HCT116 (cell line): ENCODE measurements around the gene NLE1. TPM values are rescaled to one million over a fixed set of nuclear protein-coding genes. Genes with fewer than 3 reads are reported as not detected.

Experiments
- ATAC-seq: fragments of 200-7000 bp; cut with Tn5 transposase; 2 replicates; pipeline ENCODE4 v1.9.1; 2020; ENCODE audit warnings: mild to moderate bottlenecking, moderate library complexity
- BruUV-seq: library from RNA; stranded (reverse); fragments of 400-500 nt; replicated peaks from 2 replicates; lab custom pipeline; 2021; lab: Mats Ljungman, UMichigan
- CTCF ChIA-PET: fragments of 300-600 bp; sonication (Branson Sonifier 250); formaldehyde crosslinking; loops from one replicate; lab custom pipeline; 2021; ENCODE audit warnings: antibody characterized with exemption; lab: Charles Lee
- POLR2A ChIA-PET: fragments of 300-600, 350-600 bp; sonication (Branson Sonifier 250); formaldehyde crosslinking; loops from one replicate; lab custom pipeline; 2021; ENCODE audit warnings: antibody characterized with exemption; lab: Charles Lee
- RAD21 ChIA-PET, 2 experiments: fragments of 300-600 bp; sonication (Branson Sonifier 250); formaldehyde crosslinking; loops; one replicate each; lab custom pipeline; 2023; ENCODE audit warnings: low total read pairs in 2 of 2; ENCODE audit not compliant: uncharacterized antibody in 2 of 2, unreplicated experiment in 2 of 2, low non-redundant PET in 1 of 2; lab: Charles Lee
- DNase-seq: peaks from one replicate; pipeline ENCODE4 v3.0.0-alpha.2; 2010; ENCODE audit warnings: low read depth, low spot score
- H2AFZ ChIP-seq: fragments of 200-600 bp; shearing (Covaris generic), sonication (generic); 2 replicates; pipeline ENCODE4 v1.6.1; 2017; ENCODE audit warnings: low read depth, mixed run types, mixed read lengths, antibody characterized with exemption, low read length; ENCODE audit not compliant: poor library complexity, severe bottlenecking
- H3K27ac ChIP-seq: 2 replicates; pipeline ENCODE4 v1.5.1; 2012; ENCODE audit warnings: low read depth, low read length
- H3K27me3 ChIP-seq: fragments of 200-600 bp; sonication (generic); 2 replicates; pipeline ENCODE4 v1.6.1; 2016; ENCODE audit warnings: mixed run types, low read length, mixed read lengths; ENCODE audit not compliant: insufficient read depth
- H3K36me3 ChIP-seq, 2 experiments: fragments of 200-500 bp in 1 of 2; fragments of 200-600 bp in 1 of 2; sonication (Bioruptor generic) in 1 of 2; sonication (generic) in 1 of 2; 2 replicates each; pipeline versions ENCODE4 v1.5.1 to v1.6.1; 2014 to 2016; ENCODE audit warnings: low read length in 2 of 2, inconsistent platforms in 1 of 2, mixed read lengths in 1 of 2, mixed run types in 1 of 2; ENCODE audit not compliant: insufficient read depth in 2 of 2, control insufficient read depth in 1 of 2
- H3K4me1 ChIP-seq, 2 experiments: fragments of 200-600 bp in 1 of 2; sonication (generic) in 1 of 2; 2 replicates each; pipeline versions ENCODE4 v1.5.1 to v1.6.1; 2012 to 2017; ENCODE audit warnings: low read length in 2 of 2, inconsistent platforms in 1 of 2, mild to moderate bottlenecking in 1 of 2, mixed read lengths in 1 of 2, mixed run types in 1 of 2, moderate library complexity in 1 of 2; ENCODE audit not compliant: insufficient read depth in 2 of 2, control insufficient read depth in 1 of 2
- H3K4me2 ChIP-seq: fragments of 200-600 bp; sonication (generic); 2 replicates; pipeline ENCODE4 v1.6.1; 2017; ENCODE audit warnings: mixed run types, low read length, mixed read lengths
- H3K4me3 ChIP-seq, 2 experiments: fragments of 200-600 bp in 1 of 2; sonication (generic) in 1 of 2; replicated peaks in 1 of 2; 2 replicates each; pipeline ENCODE4 v1.5.1; 2011 to 2016; ENCODE audit warnings: low read length in 2 of 2, control low read depth in 1 of 2, low read depth in 1 of 2, mild to moderate bottlenecking in 1 of 2, mixed read lengths in 1 of 2, mixed run types in 1 of 2
- H3K79me2 ChIP-seq: fragments of 200-600 bp; sonication (generic); 2 replicates; pipeline ENCODE4 v1.6.1; 2017; ENCODE audit warnings: mild to moderate bottlenecking, mixed run types, low read length, moderate library complexity, mixed read lengths; ENCODE audit not compliant: insufficient read depth
- H3K9ac ChIP-seq: fragments of 200-600 bp; sonication (generic); 2 replicates; pipeline ENCODE4 v1.6.1; 2016; ENCODE audit warnings: low read length, mixed read lengths
- H3K9me2 ChIP-seq: fragments of 200-600 bp; sonication (generic), shearing (Covaris generic); 2 replicates; pipeline ENCODE4 v1.6.1; 2017; ENCODE audit warnings: mixed run types, mild to moderate bottlenecking, moderate library complexity; ENCODE audit not compliant: insufficient read depth
- H3K9me3 ChIP-seq, 2 experiments: fragments of 200-500 bp in 1 of 2; fragments of 200-600 bp in 1 of 2; sonication (Bioruptor generic) in 1 of 2; sonication (generic) in 1 of 2; 2 replicates each; pipeline ENCODE4 v1.6.1; 2014 to 2017; ENCODE audit warnings: low read length in 2 of 2, mixed read lengths in 2 of 2, inconsistent platforms in 1 of 2, low read depth in 1 of 2, mild to moderate bottlenecking in 1 of 2, mixed run types in 1 of 2, moderate library complexity in 1 of 2; ENCODE audit not compliant: control insufficient read depth in 1 of 2, insufficient read depth in 1 of 2
- H4K20me1 ChIP-seq: fragments of 200-600 bp; sonication (generic), shearing (Covaris generic); 2 replicates; pipeline ENCODE4 v1.6.1; 2017; ENCODE audit warnings: mixed run types, mild to moderate bottlenecking, moderate library complexity; ENCODE audit not compliant: insufficient read depth
- CBX3 ChIP-seq: IDR thresholded peaks from 2 replicates; pipeline ENCODE4 v1.6.1; 2012; ENCODE audit warnings: low read depth
- ELF1 ChIP-seq: IDR thresholded peaks from 2 replicates; pipeline ENCODE4 v1.6.1; 2012; ENCODE audit warnings: low read depth, borderline replicate concordance
- REST ChIP-seq: IDR thresholded peaks from 2 replicates; pipeline ENCODE4 v1.6.1; 2012; ENCODE audit warnings: low read depth
- SIN3A ChIP-seq: IDR thresholded peaks from 2 replicates; pipeline ENCODE4 v1.6.1; 2012; ENCODE audit warnings: low read depth
- TCF7L2 ChIP-seq: IDR thresholded peaks from 2 replicates; pipeline ENCODE4 v1.7.0; 2011; ENCODE audit warnings: borderline replicate concordance, inconsistent platforms; ENCODE audit not compliant: insufficient read depth, insufficient read length; ENCODE audit errors: extremely low read depth
- ZBTB33 ChIP-seq: IDR thresholded peaks from 2 replicates; pipeline ENCODE4 v1.6.1; 2011; ENCODE audit warnings: mild to moderate bottlenecking, low read length, moderate library complexity; ENCODE audit not compliant: insufficient replicate concordance; ENCODE audit errors: extremely low read depth
- intact Hi-C: fragments of 100-400 bp; cut with micrococcal nuclease; formaldehyde crosslinking; loops from 2 replicates; pipeline ENCODE4 v1.10.0; 2022
- total RNA-seq: library from RNA; stranded (reverse); gene quantifications from one replicate; pipeline ENCODE4 v1.2.1, GENCODE V29; 2021; ENCODE audit not compliant: unreplicated experiment

The NLE1 gene
- total RNA-seq, 1 experiment from 2014 or later, result 55.5 TPM

- ATAC-seq, result no peak
- Histone ChIP-seq H3K4me1 (no peaks in the 10 kb centered on the region; a peak in 1 of 4 replicates), H3K9ac (no peak overlapping the region), H2AFZ (no peak overlapping the region), H3K4me3 (no peak overlapping the region), H3K4me2 (no peak overlapping the region), H3K27me3 (no peaks in the 10 kb centered on the region), H3K79me2 (no peaks in the 10 kb centered on the region), H4K20me1 (no peaks in the 10 kb centered on the region), H3K36me3 (peaks cover 11 to 22% of the 10 kb centered on the region in 2 experiments), H3K9me3 (no peaks in the 10 kb centered on the region), H3K27ac (no peak overlapping the region), H3K9me2 (no peaks in the 10 kb centered on the region)
- TF ChIP-seq REST (no peak), CBX3 (no peak), TCF7L2 (no peak), SIN3A (no peak), ZBTB33 (no peak), ELF1 (no peak)
- DNase-seq, result no peak
- BruUV-seq, result no TSS peak
- ChIA-PET RAD21 (no interaction called here), CTCF (no interaction called here), POLR2A (interaction anchor here (1.2 kb wide), 1 partner anchor 38 kb away, joined by 4 read pairs; the partner anchor contains the start of gene RFFL)
- intact Hi-C loops, result no loop called here
Observed at GRCh38 chr17:35101725-35102124, 40.4 kb downstream of the NLE1 start.
